ENCODE results near the gene ZNF524.

DNA sequence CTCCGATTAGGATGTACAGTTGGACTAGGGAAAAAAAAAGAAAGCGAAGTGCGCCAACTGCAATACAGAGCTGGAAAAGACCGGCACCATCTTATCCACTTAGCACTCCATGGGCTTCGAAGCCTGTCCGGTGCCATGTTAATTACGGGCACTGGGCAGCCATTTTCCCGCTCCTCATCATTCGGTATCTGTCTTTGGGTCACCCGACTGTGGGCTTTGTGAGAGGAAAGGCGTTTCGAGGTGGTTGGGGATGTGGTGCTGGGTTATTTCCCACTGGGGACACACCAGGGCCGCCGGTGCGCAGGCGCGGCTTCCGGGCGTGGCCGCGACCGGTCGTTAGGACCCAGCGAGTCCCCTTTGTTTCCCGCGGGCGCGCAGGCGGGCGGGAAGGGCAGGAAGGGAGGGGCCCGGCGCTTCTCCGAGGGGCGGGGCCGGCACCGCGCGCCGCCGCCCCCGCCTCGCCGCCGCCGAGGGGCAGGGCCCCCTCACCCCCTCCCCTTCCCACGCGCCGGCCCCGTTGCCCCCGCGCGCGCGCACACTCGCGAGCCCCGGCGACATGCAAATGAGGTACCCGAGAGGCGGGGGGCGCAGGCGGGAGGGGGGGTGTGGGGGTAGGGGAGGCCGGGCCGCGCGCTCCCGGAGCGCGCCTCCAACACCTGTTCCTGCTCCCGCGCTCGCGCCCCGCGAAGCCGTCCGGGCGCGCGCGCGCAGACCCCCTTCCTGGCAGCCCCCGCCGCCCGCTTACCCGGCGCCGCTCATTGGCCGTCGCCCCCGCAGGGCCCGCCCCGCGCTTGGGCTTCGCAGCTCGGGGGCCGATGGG lies at the start of gene ZNF524:
- TF ChIP-seq, protein P1, sequence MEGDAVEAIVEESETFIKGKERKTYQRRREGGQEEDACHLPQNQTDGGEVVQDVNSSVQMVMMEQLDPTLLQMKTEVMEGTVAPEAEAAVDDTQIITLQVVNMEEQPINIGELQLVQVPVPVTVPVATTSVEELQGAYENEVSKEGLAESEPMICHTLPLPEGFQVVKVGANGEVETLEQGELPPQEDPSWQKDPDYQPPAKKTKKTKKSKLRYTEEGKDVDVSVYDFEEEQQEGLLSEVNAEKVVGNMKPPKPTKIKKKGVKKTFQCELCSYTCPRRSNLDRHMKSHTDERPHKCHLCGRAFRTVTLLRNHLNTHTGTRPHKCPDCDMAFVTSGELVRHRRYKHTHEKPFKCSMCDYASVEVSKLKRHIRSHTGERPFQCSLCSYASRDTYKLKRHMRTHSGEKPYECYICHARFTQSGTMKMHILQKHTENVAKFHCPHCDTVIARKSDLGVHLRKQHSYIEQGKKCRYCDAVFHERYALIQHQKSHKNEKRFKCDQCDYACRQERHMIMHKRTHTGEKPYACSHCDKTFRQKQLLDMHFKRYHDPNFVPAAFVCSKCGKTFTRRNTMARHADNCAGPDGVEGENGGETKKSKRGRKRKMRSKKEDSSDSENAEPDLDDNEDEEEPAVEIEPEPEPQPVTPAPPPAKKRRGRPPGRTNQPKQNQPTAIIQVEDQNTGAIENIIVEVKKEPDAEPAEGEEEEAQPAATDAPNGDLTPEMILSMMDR (IDR thresholded peaks at IDR 0.05; ENCODE audit: low read depth, low read length): no peak
- TF ChIP-seq EZH2phosphoT487 (IDR thresholded peaks at IDR 0.05; ENCODE audit: low read depth): no peak

All from OCI-LY3 (cell line).